ENCODE measurements around the gene SORBS1. TPM values are rescaled to one million over a fixed set of nuclear protein-coding genes. Genes with fewer than 3 reads are reported as not detected.
"Not testable (repeated sequence)": the region's sequence is repeated elsewhere in the genome, so short reads cannot be mapped to it uniquely, and the experiment has no call there.

Gene SORBS1
- total and polyA plus RNA-seq, 2 donors (not counting 1 experiment from before 2014, with no cell fraction given), result 0.21 to 1.5 TPM

- ATAC-seq (ENCODE audit: low read depth), result no peak
- no peak for DNase-seq
- ChIA-PET POLR2A (no interaction called here), CTCF (interaction anchor here (1.1 kb wide), 1 partner anchor 23 kb away, joined by 3 read pairs; no protein-coding TSS in a partner anchor)
- Histone ChIP-seq H3K79me2 (ENCODE audit: control insufficient read depth, insufficient read depth, low read length) (no peaks in the 10 kb centered on the region), H3K9me3 (ENCODE audit: control extremely low read depth in 1 of 3, control insufficient read depth in 2 of 3, insufficient read depth in 1 of 3, low read length in 2 of 3) (no peaks in the 10 kb centered on the region), H3K36me3 (replicated peaks in 1 of 2; ENCODE audit: control extremely low read depth in 1 of 2, control insufficient read depth in 1 of 2, extremely low read depth in 1 of 2, insufficient read depth in 2 of 2, low read length in 1 of 2) (no peaks in the 10 kb centered on the region), H3K27me3 (replicated peaks in 1 of 4; ENCODE audit: control extremely low read depth in 1 of 4, control insufficient read depth in 3 of 4, insufficient read depth in 4 of 4, low read length in 3 of 4) (peaks cover 0 to 4% (median 0%) of the 10 kb centered on the region in 4 experiments), H3K4me3 (ENCODE audit: control extremely low read depth in 1 of 5, extremely low read depth in 1 of 5, insufficient read depth in 1 of 5, low read depth in 2 of 5, low read length in 4 of 5) (no peak overlapping the region), H3K9ac (ENCODE audit: low read length) (no peak overlapping the region), H4K20me1 (ENCODE audit: control insufficient read depth, insufficient read depth, low read length, poor library complexity, severe bottlenecking) (no peaks in the 10 kb centered on the region), H3K27ac (ENCODE audit: low read length in 2 of 2) (no peak overlapping the region), H3K4me1 (ENCODE audit: control insufficient read depth in 2 of 2, insufficient read depth in 2 of 2, low read length in 2 of 2) (no peaks in the 10 kb centered on the region), H2AFZ (ENCODE audit: insufficient read depth, low read depth, low read length, poor library complexity, severe bottlenecking) (no peak overlapping the region), H3K4me2 (replicated peaks; ENCODE audit: low read depth, low read length, poor library complexity, severe bottlenecking) (no peak overlapping the region)
- no peak for TF ChIP-seq CTCF (IDR thresholded peaks at IDR 0.05)
- TF ChIP-seq EZH2 (IDR thresholded peaks at IDR 0.05; ENCODE audit: borderline replicate concordance, insufficient read depth, low read depth, low read length, poor library complexity, severe bottlenecking), result no peak
- Mint-ChIP-seq H3K9me3 (ENCODE audit: insufficient read depth) (no peaks in the 10 kb centered on the region), H3K4me3 (no peak overlapping the region), H3K27me3 (peaks cover 23% of the 10 kb centered on the region), H3K27ac (no peak overlapping the region), H3K4me1 (no peaks in the 10 kb centered on the region)
- 100% methylated on average over 2 of the region's 5 CpGs for WGBS (ENCODE audit: insufficient coverage)
- intact Hi-C loops (cut with micrococcal nuclease), result no loop called here
Measured at GRCh38 chr10:95469676-95470075, 91.5 kb downstream of the SORBS1 start.

GRCh38 chr10:95469251-95469650 lies 91.9 kb downstream of the SORBS1 start:
- CTCF ChIA-PET, result no interaction called here
- POLR2A ChIA-PET, result no interaction called here
- peaks cover 0 to 4% (median 0%) of the 10 kb centered on the region in 4 experiments for H3K27me3 ChIP-seq (replicated peaks in 1 of 4; ENCODE audit: control extremely low read depth in 1 of 4, control insufficient read depth in 3 of 4, insufficient read depth in 4 of 4, low read length in 3 of 4)
- no peaks in the 10 kb centered on the region for H3K4me1 Mint-ChIP-seq
- no peak overlapping the region for H3K27ac Mint-ChIP-seq
- H3K36me3 ChIP-seq (replicated peaks in 1 of 2; ENCODE audit: control extremely low read depth in 1 of 2, control insufficient read depth in 1 of 2, extremely low read depth in 1 of 2, insufficient read depth in 2 of 2, low read length in 1 of 2), result no peaks in the 10 kb centered on the region
- intact Hi-C loops (cut with micrococcal nuclease), result no loop called here
- H3K27ac ChIP-seq (ENCODE audit: low read length in 2 of 2), result no peak overlapping the region
- no peak overlapping the region for H3K9ac ChIP-seq (ENCODE audit: low read length)
- TF ChIP-seq EZH2 (IDR thresholded peaks at IDR 0.05; ENCODE audit: borderline replicate concordance, insufficient read depth, low read depth, low read length, poor library complexity, severe bottlenecking) (no peak), CTCF (IDR thresholded peaks at IDR 0.05) (no peak)
- no peaks in the 10 kb centered on the region for H4K20me1 ChIP-seq (ENCODE audit: control insufficient read depth, insufficient read depth, low read length, poor library complexity, severe bottlenecking)
- no peak for ATAC-seq (ENCODE audit: low read depth)
- H3K9me3 ChIP-seq (ENCODE audit: control extremely low read depth in 1 of 3, control insufficient read depth in 2 of 3, insufficient read depth in 1 of 3, low read length in 2 of 3), result no peaks in the 10 kb centered on the region
- H3K4me1 ChIP-seq (ENCODE audit: control insufficient read depth in 2 of 2, insufficient read depth in 2 of 2, low read length in 2 of 2), result no peaks in the 10 kb centered on the region
- no peak overlapping the region for H2AFZ ChIP-seq (ENCODE audit: insufficient read depth, low read depth, low read length, poor library complexity, severe bottlenecking)
- no peak overlapping the region for H3K4me2 ChIP-seq (replicated peaks; ENCODE audit: low read depth, low read length, poor library complexity, severe bottlenecking)
- no peak overlapping the region for H3K4me3 ChIP-seq (ENCODE audit: control extremely low read depth in 1 of 5, extremely low read depth in 1 of 5, insufficient read depth in 1 of 5, low read depth in 2 of 5, low read length in 4 of 5)
- H3K9me3 Mint-ChIP-seq (ENCODE audit: insufficient read depth), result no peaks in the 10 kb centered on the region
- no peaks in the 10 kb centered on the region for H3K79me2 ChIP-seq (ENCODE audit: control insufficient read depth, insufficient read depth, low read length)
- 95% methylated on average over 3 of the region's 3 CpGs for WGBS (ENCODE audit: insufficient coverage)
- peaks cover 23% of the 10 kb centered on the region for H3K27me3 Mint-ChIP-seq
- DNase-seq, result no peak
- H3K4me3 Mint-ChIP-seq, result no peak overlapping the region

- H3K9ac ChIP-seq (ENCODE audit: low read length); CTCF ChIA-PET; H3K4me3 Mint-ChIP-seq: not testable (repeated sequence)
Measured at GRCh38 chr10:95467642-95468041, 93.5 kb downstream of the SORBS1 start.

More at GRCh38 chr10:95467642-95468041, 93.5 kb downstream of the SORBS1 start:
- H3K9me3 Mint-ChIP-seq (ENCODE audit: insufficient read depth); H3K27me3 ChIP-seq (replicated peaks in 1 of 4; ENCODE audit: control extremely low read depth in 1 of 4, control insufficient read depth in 3 of 4, insufficient read depth in 4 of 4, low read length in 3 of 4); H3K4me2 ChIP-seq (replicated peaks; ENCODE audit: low read depth, low read length, poor library complexity, severe bottlenecking); H3K4me3 ChIP-seq (ENCODE audit: control extremely low read depth in 1 of 5, extremely low read depth in 1 of 5, insufficient read depth in 1 of 5, low read depth in 2 of 5, low read length in 4 of 5); DNase-seq; H3K9me3 ChIP-seq (ENCODE audit: control extremely low read depth in 1 of 3, control insufficient read depth in 2 of 3, insufficient read depth in 1 of 3, low read length in 2 of 3); H3K27ac Mint-ChIP-seq; H2AFZ ChIP-seq (ENCODE audit: insufficient read depth, low read depth, low read length, poor library complexity, severe bottlenecking); H3K27ac ChIP-seq (ENCODE audit: low read length in 2 of 2); H3K4me1 Mint-ChIP-seq; H4K20me1 ChIP-seq (ENCODE audit: control insufficient read depth, insufficient read depth, low read length, poor library complexity, severe bottlenecking); H3K4me1 ChIP-seq (ENCODE audit: control insufficient read depth in 2 of 2, insufficient read depth in 2 of 2, low read length in 2 of 2); H3K36me3 ChIP-seq (replicated peaks in 1 of 2; ENCODE audit: control extremely low read depth in 1 of 2, control insufficient read depth in 1 of 2, extremely low read depth in 1 of 2, insufficient read depth in 2 of 2, low read length in 1 of 2); ATAC-seq (ENCODE audit: low read depth); POLR2A ChIA-PET; H3K79me2 ChIP-seq (ENCODE audit: control insufficient read depth, insufficient read depth, low read length); intact Hi-C loops (cut with micrococcal nuclease): not testable (repeated sequence)
- peaks cover 27% of the 10 kb centered on the region for H3K27me3 Mint-ChIP-seq
- no CpG with 5 or more reads among the region's 5 CpGs for WGBS (ENCODE audit: insufficient coverage)
